ENCODE results near the gene PDK1.

GRCh38 chr2:172549131-172549530, 6.8 kb upstream of the PDK1 start:
- TF ChIP-seq CTCF (IDR thresholded peaks at IDR 0.05) (no peak), POLR2A (IDR thresholded peaks at IDR 0.05) (no peak)
